ENCODE measurements around the gene CIB4.

The CIB4 gene

GRCh38 chr2:26619521-26619951 lies 21.6 kb downstream of the CIB4 start:
- no peak for DNase-seq

GRCh38 chr2:26619096-26619495 lies 22.1 kb downstream of the CIB4 start:
- no peak for DNase-seq

- no peak for DNase-seq
Measured at GRCh38 chr2:26618611-26619010, 22.6 kb downstream of the CIB4 start.

GRCh38 chr2:26617588-26618083 lies 23.5 kb downstream of the CIB4 start:
- no peak for DNase-seq

GRCh38 chr2:26616706-26617587 lies 24.2 kb downstream of the CIB4 start:
- DNase-seq = no peak

GRCh38 chr2:26615860-26616705 lies 25.1 kb downstream of the CIB4 start:
- DNase-seq = no peak

- DNase-seq = no peak
Measured at GRCh38 chr2:26615336-26615859, 25.8 kb downstream of the CIB4 start.

GRCh38 chr2:26614216-26615138 lies 26.7 kb downstream of the CIB4 start:
- DNase-seq = no peak

- DNase-seq = no peak
Measured at GRCh38 chr2:26613241-26614215, 27.6 kb downstream of the CIB4 start.

GRCh38 chr2:26612522-26613240 lies 28.5 kb downstream of the CIB4 start:
- no peak for DNase-seq

- no peak for DNase-seq
Measured at GRCh38 chr2:26612034-26612433, 29.1 kb downstream of the CIB4 start.

GRCh38 chr2:26610504-26611335 lies 30.4 kb downstream of the CIB4 start:
- no peak for DNase-seq

- DNase-seq = no peak
Measured at GRCh38 chr2:26609839-26610277, 31.3 kb downstream of the CIB4 start.

GRCh38 chr2:26609205-26609631 lies 31.9 kb downstream of the CIB4 start:
- no peak for DNase-seq

GRCh38 chr2:26608557-26608956 lies 32.6 kb downstream of the CIB4 start:
- DNase-seq = no peak

- DNase-seq = no peak
Measured at GRCh38 chr2:26607698-26608097, 33.5 kb downstream of the CIB4 start.

GRCh38 chr2:26606847-26607190 lies 34.3 kb downstream of the CIB4 start:
- DNase-seq = no peak

- no peak for DNase-seq
Measured at GRCh38 chr2:26605999-26606846, 34.9 kb downstream of the CIB4 start.
